Fibroblast of the aortic adventitia (primary cell): ENCODE data around the gene ARIH1. TPM values are rescaled to one million over a fixed set of nuclear protein-coding genes. Genes with fewer than 3 reads are reported as not detected.
A peak's percentile ranks its signal among the peaks of the same experiment; 100 is the strongest.

ENCODE experiments used
- DNase-seq: peaks from one replicate; pipeline ENCODE4 v3.0.0-alpha.2; 2010; ENCODE audit warnings: low read depth
- H3K4me3 ChIP-seq: 2 replicates; pipeline ENCODE4 v1.5.1; 2011; ENCODE audit warnings: low read depth, mild to moderate bottlenecking, control low read depth, low read length, moderate library complexity
- total RNA-seq: library from RNA; depleted of rRNA; stranded (reverse); fragments of >200 nt; gene quantifications from 2 replicates; pipeline ENCODE4 v1.2.3, GENCODE V29; 2012; ENCODE audit warnings: low replicate concordance
- TF ChIP-seq, protein P1 (sequence below): IDR thresholded peaks from 2 replicates; pipeline ENCODE4 v1.5.1; 2011; ENCODE audit warnings: mild to moderate bottlenecking, low read length, control low read depth, inconsistent platforms; ENCODE audit not compliant: insufficient read depth

Gene ARIH1
- total RNA-seq, 1 donor: 51.1 TPM

DNA sequence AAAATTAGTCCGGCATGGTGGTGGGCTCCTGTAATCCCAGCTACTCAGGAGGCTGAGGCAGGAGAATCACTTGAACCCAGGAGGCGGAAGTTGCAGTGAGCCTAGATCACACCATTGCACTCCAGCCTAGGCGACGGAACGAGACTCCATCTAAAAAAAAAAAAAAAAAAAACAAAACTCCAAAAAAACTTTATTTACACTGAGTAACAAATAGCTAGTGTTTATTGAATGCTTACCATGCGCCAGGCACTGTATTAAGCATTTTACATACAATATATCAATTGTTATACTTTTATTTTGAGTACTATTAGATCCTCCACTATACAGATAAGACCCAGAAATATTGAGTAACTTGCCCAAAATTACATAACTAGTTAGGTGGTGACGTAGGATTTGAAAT, 17.4 kb upstream of the ARIH1 start:
- no peak overlapping the region for H3K4me3 ChIP-seq
- no peak for DNase-seq
- TF ChIP-seq, protein P1, sequence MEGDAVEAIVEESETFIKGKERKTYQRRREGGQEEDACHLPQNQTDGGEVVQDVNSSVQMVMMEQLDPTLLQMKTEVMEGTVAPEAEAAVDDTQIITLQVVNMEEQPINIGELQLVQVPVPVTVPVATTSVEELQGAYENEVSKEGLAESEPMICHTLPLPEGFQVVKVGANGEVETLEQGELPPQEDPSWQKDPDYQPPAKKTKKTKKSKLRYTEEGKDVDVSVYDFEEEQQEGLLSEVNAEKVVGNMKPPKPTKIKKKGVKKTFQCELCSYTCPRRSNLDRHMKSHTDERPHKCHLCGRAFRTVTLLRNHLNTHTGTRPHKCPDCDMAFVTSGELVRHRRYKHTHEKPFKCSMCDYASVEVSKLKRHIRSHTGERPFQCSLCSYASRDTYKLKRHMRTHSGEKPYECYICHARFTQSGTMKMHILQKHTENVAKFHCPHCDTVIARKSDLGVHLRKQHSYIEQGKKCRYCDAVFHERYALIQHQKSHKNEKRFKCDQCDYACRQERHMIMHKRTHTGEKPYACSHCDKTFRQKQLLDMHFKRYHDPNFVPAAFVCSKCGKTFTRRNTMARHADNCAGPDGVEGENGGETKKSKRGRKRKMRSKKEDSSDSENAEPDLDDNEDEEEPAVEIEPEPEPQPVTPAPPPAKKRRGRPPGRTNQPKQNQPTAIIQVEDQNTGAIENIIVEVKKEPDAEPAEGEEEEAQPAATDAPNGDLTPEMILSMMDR: no peak

DNA sequence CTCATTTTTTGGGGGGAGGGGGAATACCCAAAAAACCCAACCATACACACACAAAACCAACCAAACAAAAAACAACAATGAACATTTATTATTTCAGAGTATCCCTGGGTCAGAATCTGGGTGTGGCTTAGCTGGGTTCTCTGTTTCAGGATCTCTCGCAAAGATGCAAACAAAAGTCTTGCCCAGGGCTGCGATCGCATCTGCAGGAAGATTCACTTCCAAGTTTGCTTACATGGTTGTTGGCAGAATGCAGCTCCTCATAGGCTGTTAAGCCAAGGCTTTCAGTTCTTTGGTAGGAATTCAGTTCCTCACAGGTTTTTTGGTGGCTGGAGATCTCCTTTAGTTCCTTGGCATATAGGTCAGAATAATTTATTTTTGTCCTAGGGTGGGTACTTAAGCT, 13.7 kb upstream of the ARIH1 start:
- DNase-seq: no peak
- H3K4me3 ChIP-seq: no peak overlapping the region
- TF ChIP-seq, protein P1: no peak

DNA sequence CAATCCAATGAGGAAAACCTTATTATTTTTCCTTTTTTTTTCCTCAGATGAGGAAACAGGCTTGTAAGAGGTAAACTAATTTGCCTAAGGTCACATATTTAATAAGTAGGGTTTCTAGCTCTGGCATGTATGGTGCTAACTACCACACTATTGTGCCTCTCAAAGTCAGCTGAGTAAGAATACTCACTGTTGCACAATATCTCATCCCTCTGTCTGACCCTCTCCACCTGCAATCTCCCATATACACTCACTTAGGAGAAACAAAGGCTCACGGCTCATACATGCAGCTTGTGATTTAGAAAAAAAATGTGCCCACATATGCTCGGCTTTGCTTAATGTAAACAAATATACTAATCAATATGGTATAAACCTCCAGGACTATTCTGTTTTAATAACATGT, 10.4 kb upstream of the ARIH1 start:
- no peak for DNase-seq
- TF ChIP-seq, protein P1: no peak
- H3K4me3 ChIP-seq: no peak overlapping the region

DNA sequence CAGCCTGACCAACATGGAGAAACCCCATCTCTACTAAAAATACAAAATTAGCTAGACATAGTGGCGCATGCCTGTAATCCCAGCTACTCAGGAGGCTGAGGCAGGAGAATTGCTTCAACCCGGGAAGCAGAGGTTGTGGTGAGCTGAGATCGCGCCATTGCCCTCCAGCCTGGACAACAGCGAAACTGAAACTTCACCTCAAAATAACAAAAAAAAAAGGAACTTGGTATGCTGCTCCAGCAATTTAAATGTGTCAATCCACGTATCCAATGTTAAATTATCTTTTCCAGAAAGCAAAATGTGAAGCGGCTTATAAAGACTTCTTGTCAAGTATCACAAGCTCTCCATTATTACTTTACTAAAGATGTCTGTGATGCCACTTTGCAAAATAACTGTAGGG, 9.9 kb upstream of the ARIH1 start:
- TF ChIP-seq, protein P1: no peak
- no peak for DNase-seq
- H3K4me3 ChIP-seq: no peak overlapping the region

DNA sequence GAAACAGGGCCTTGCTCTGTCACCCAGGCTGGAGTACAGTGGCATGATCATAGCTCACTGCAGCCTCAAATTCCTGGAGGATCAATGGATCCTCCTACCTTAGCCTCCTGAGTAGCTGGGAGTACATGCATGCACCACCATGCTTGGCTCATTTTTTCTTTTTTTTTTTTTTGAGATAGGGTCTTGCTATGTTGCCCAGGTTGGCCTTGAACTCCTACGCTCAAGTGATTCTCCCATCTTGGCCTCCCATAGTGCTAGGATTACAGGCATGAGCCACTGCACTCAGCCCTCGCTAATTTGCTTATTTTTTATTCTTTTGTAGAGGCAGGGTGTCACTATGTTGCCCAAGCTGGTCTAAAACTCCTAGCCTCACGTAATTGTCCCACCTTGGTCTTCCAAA, 6.0 kb upstream of the ARIH1 start:
- H3K4me3 ChIP-seq: no peak overlapping the region
- TF ChIP-seq, protein P1: no peak
- DNase-seq: no peak

DNA sequence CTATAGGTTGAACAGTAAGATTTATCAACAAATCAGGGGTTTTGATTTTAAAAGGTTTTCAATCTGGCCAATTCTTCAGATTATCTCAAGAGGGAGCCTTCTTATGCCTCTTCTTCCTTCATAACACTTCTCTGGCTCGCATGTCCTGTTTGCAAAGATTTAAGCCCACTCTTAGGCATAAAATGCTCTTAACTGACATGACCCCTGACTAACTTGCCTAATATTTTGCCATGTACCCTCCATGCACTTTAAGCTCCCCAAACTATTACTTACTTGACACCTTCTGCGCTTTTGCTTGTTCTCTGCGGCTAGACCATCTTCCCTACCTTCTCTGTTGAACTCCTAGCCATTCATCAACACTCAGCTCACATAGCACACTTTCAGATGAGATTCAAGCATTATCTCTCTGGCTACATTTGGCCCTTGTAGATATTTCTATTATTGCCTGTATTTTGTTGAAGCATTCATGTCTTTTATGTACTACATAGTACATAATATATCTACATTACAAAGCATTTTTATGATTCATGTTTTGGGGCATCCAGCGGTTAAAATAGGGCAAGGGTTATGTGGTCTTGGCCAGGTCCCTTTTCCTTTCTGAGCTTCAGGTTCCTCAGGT, 1.0 kb upstream of the ARIH1 start:
- H3K4me3 ChIP-seq: peak overlapping the region; percentile 98
- peak; percentile 57 for DNase-seq
- TF ChIP-seq, protein P1: peak; percentile 44

DNA sequence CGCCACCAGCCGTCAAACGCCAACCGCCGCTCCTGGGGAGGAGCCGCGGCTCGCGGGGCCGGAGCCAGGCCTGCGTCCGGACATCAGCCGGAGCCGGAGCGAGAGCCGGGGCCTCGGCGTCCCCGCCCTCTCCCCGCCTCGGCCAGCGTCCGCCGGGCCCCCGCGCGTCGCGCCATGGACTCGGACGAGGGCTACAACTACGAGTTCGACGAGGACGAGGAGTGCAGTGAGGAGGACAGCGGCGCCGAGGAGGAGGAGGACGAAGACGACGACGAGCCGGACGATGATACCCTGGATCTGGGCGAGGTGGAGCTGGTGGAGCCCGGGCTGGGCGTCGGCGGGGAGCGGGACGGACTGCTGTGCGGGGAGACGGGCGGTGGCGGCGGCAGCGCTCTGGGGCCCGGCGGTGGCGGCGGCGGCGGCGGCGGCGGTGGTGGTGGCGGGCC, 359 bp downstream of the ARIH1 start:
- H3K4me3 ChIP-seq: peak overlapping the region; percentile 98
- no peak for DNase-seq
- TF ChIP-seq, protein P1: no peak
